Lower lobe of right lung (tissue), 2 donors: Measurements from ENCODE around the gene METTL14. TPM values are rescaled to one million over a fixed set of nuclear protein-coding genes. Genes with fewer than 3 reads are reported as not detected.

Source experiments
- ATAC-seq, 2 donors: fragments of 200-7000 bp; cut with Tn5 transposase; one replicate each; pipeline ENCODE4 v1.9.1; 2020 to 2022; ENCODE audit warnings: mild to moderate bottlenecking in 2 of 2, moderate library complexity in 2 of 2
- DNase-seq: peaks from one replicate; pipeline ENCODE4 v3.0.0-alpha.2; 2020
- H3K27ac ChIP-seq: fragments of 200-600 bp; one replicate; pipeline ENCODE4 v1.8.0; 2022
- H3K27me3 ChIP-seq: fragments of 200-600 bp; one replicate; pipeline ENCODE4 v1.8.0; 2022; ENCODE audit warnings: low read depth
- H3K36me3 ChIP-seq: fragments of 200-600 bp; one replicate; pipeline ENCODE4 v1.8.0; 2022; ENCODE audit warnings: mild to moderate bottlenecking
- H3K4me1 ChIP-seq: fragments of 200-600 bp; one replicate; pipeline ENCODE4 v1.8.0; 2022
- H3K4me3 ChIP-seq: fragments of 200-600 bp; one replicate; pipeline ENCODE4 v1.8.0; 2022; ENCODE audit warnings: mild to moderate bottlenecking
- H3K9me3 ChIP-seq: fragments of 200-600 bp; one replicate; pipeline ENCODE4 v1.8.0; 2022
- CTCF ChIP-seq: fragments of 200-600 bp; IDR thresholded peaks from one replicate; pipeline ENCODE4 v1.8.0; 2022; ENCODE audit warnings: antibody characterized with exemption, mild to moderate bottlenecking
- intact Hi-C: fragments of 100-400 bp; cut with DNase I; formaldehyde crosslinking; loops from one replicate; pipeline ENCODE4 v1.11.0; 2022
- total RNA-seq: library from RNA; stranded (reverse); fragmentation: NEBNext Ultra II Directional; extraction: Animal tissue kit (Norgen Biotek cat#: 25700); gene quantifications from one replicate; pipeline ENCODE4 v1.2.1, GENCODE V29; 2021
- donor health status: DM: no; HTN: yes; CAD: no; lungs with severe emphysema.

The METTL14 gene
- total RNA-seq, 1 donor from 2014 or later = 48.7 TPM

GRCh38 chr4:118716304-118716703 is 31.1 kb downstream of the METTL14 start:
- no peak for TF ChIP-seq CTCF
- ATAC-seq (no peak), DNase-seq (no peak)

GRCh38 chr4:118718511-118719170 is 33.4 kb downstream of the METTL14 start:
- no peak for TF ChIP-seq CTCF
- no peak for ATAC-seq
- Histone ChIP-seq H3K27ac (no peak overlapping the region), H3K9me3 (no peaks in the 10 kb centered on the region), H3K36me3 (peaks cover 37% of the 10 kb centered on the region), H3K27me3 (no peaks in the 10 kb centered on the region), H3K4me3 (no peak overlapping the region), H3K4me1 (no peaks in the 10 kb centered on the region)
- DNase-seq = no peak
- intact Hi-C loops = no loop called here

More at GRCh38 chr4:118716304-118716703, 31.1 kb downstream of the METTL14 start:
- intact Hi-C loops = no loop called here
- Histone ChIP-seq H3K4me3 (no peak overlapping the region), H3K27me3 (no peaks in the 10 kb centered on the region), H3K27ac (no peak overlapping the region), H3K9me3 (no peaks in the 10 kb centered on the region), H3K4me1 (no peaks in the 10 kb centered on the region), H3K36me3 (peaks cover 39% of the 10 kb centered on the region)

GRCh38 chr4:118721752-118722151 is 36.6 kb downstream of the METTL14 start:
- TF ChIP-seq CTCF = no peak
- peaks cover 56% of the 10 kb centered on the region for H3K36me3 ChIP-seq
- no peaks in the 10 kb centered on the region for H3K4me1 ChIP-seq
- no peaks in the 10 kb centered on the region for H3K9me3 ChIP-seq
- intact Hi-C loops = no loop called here
- no peak overlapping the region for H3K27ac ChIP-seq
- DNase-seq = no peak
- no peak overlapping the region for H3K4me3 ChIP-seq
- H3K27me3 ChIP-seq = no peaks in the 10 kb centered on the region
- ATAC-seq = no peak

GRCh38 chr4:118723369-118723768 is 38.2 kb downstream of the METTL14 start:
- Histone ChIP-seq H3K4me3 (no peak overlapping the region), H3K4me1 (no peaks in the 10 kb centered on the region), H3K9me3 (no peaks in the 10 kb centered on the region), H3K27ac (no peak overlapping the region), H3K36me3 (peaks cover 72% of the 10 kb centered on the region), H3K27me3 (no peaks in the 10 kb centered on the region)
- ATAC-seq (no peak), DNase-seq (no peak)
- intact Hi-C loops = no loop called here
- TF ChIP-seq CTCF = no peak

- DNase-seq (no peak), ATAC-seq (no peak)
- Histone ChIP-seq H3K27ac (no peak overlapping the region), H3K4me3 (no peak overlapping the region), H3K27me3 (no peaks in the 10 kb centered on the region), H3K9me3 (no peaks in the 10 kb centered on the region), H3K36me3 (peaks cover 97% of the 10 kb centered on the region), H3K4me1 (no peaks in the 10 kb centered on the region)
- no peak for TF ChIP-seq CTCF
- intact Hi-C loops = no loop called here
These were observed 42.2 kb downstream of the METTL14 start for GRCh38 chr4:118727360-118727759.
